HepG2 (cell line): ENCODE measurements around the gene CAMSAP3. TPM values are rescaled to one million over a fixed set of nuclear protein-coding genes. Genes with fewer than 3 reads are reported as not detected.
A peak's percentile ranks its signal among the peaks of the same experiment; 100 is the strongest.

Source experiments
- ARNT2 ChIP-seq: sonication (generic); formaldehyde crosslinking; IDR thresholded peaks from 2 replicates; pipeline ENCODE4 v1.8.0; 2022; ENCODE audit warnings: mild to moderate bottlenecking, low read depth, missing genetic modification reagents, moderate library complexity
- ARNTL ChIP-seq: sonication (generic); formaldehyde crosslinking; IDR thresholded peaks from 2 replicates; pipeline ENCODE4 v1.4.0; 2020; ENCODE audit warnings: mild to moderate bottlenecking, missing genetic modification reagents
- DR1 ChIP-seq: sonication (generic); formaldehyde crosslinking; IDR thresholded peaks from 2 replicates; pipeline ENCODE4 v1.8.0; 2021; ENCODE audit warnings: mild to moderate bottlenecking, missing genetic modification reagents, inconsistent platforms
- GMEB2 ChIP-seq: IDR thresholded peaks from 2 replicates; pipeline ENCODE4 v1.6.1; 2016; ENCODE audit warnings: missing biosample characterization, missing genetic modification reagents, low read depth
- ISX ChIP-seq: sonication (generic); formaldehyde crosslinking; conservative IDR thresholded peaks from 2 replicates; pipeline ENCODE4 v1.5.0; 2020; ENCODE audit warnings: missing genetic modification reagents
- PAF1 ChIP-seq: IDR thresholded peaks from 2 replicates; pipeline ENCODE4 v1.6.1; 2016; ENCODE audit warnings: missing genetic modification reagents, missing compliant biosample characterization
- PAXIP1 ChIP-seq: sonication (generic); formaldehyde crosslinking; conservative IDR thresholded peaks from 2 replicates; pipeline ENCODE4 v1.4.0; 2020; ENCODE audit warnings: mild to moderate bottlenecking, missing genetic modification reagents, moderate library complexity
- PRMT3 ChIP-seq: sonication (generic); formaldehyde crosslinking; IDR thresholded peaks from 2 replicates; pipeline ENCODE4 v1.8.1; 2022; ENCODE audit warnings: low read depth, mild to moderate bottlenecking, moderate library complexity, missing genetic modification reagents, borderline replicate concordance
- SIN3A ChIP-seq: IDR thresholded peaks from 2 replicates; pipeline ENCODE4 v1.6.1; 2011; ENCODE audit warnings: low read depth, mild to moderate bottlenecking, control low read depth, low read length, borderline replicate concordance
- SSRP1 ChIP-seq: IDR thresholded peaks from 2 replicates; pipeline ENCODE4 v1.6.1; 2016; ENCODE audit warnings: control low read depth
- SUZ12 ChIP-seq: fragments of 150-350 bp; IDR thresholded peaks from 2 replicates; pipeline ENCODE4 v1.6.1; 2014; ENCODE audit warnings: low read depth, low read length
- XBP1 ChIP-seq: sonication (generic); formaldehyde crosslinking; IDR thresholded peaks from 2 replicates; pipeline ENCODE4 v1.5.0; 2020; ENCODE audit warnings: missing genetic modification reagents
- ZNF17 ChIP-seq: sonication (generic); formaldehyde crosslinking; IDR thresholded peaks from 2 replicates; pipeline ENCODE4 v1.5.0; 2020; ENCODE audit warnings: mild to moderate bottlenecking, missing genetic modification reagents
- ZNF256 ChIP-seq: sonication (generic); formaldehyde crosslinking; conservative IDR thresholded peaks from 2 replicates; pipeline ENCODE4 v1.4.0; 2020; ENCODE audit warnings: missing genetic modification reagents
- ZNF274 ChIP-seq: sonication (generic); formaldehyde crosslinking; IDR thresholded peaks from 2 replicates; pipeline ENCODE4 v1.5.1; 2020; ENCODE audit warnings: mild to moderate bottlenecking, missing genetic modification reagents
- ZNF335 ChIP-seq: sonication (generic); formaldehyde crosslinking; IDR thresholded peaks from 2 replicates; pipeline ENCODE4 v1.4.0; 2020; ENCODE audit warnings: missing genetic modification reagents
- ZNF550 ChIP-seq: sonication (generic); formaldehyde crosslinking; IDR thresholded peaks from 2 replicates; pipeline ENCODE4 v1.4.0; 2020; ENCODE audit warnings: mild to moderate bottlenecking, missing genetic modification reagents, borderline replicate concordance
- ZNF660 ChIP-seq: sonication (generic); formaldehyde crosslinking; IDR thresholded peaks from 2 replicates; pipeline ENCODE4 v1.5.1; 2020; ENCODE audit warnings: mild to moderate bottlenecking, low read depth, missing genetic modification reagents, borderline replicate concordance
- ZNF772 ChIP-seq: sonication (generic); formaldehyde crosslinking; IDR thresholded peaks from 2 replicates; pipeline ENCODE4 v1.5.0; 2020; ENCODE audit warnings: mild to moderate bottlenecking, missing genetic modification reagents
- polyA plus RNA-seq, 8 experiments: library from polyadenylated mRNA; depleted of rRNA in 3 of 8; stranded (reverse) in 7 of 8; unstranded in 1 of 8; fragments of >200 nt; fragmentation: Illumina TruSeq in 4 of 8; extraction: Trizol in 4 of 8; gene quantifications; 2 replicates each; pipeline versions ENCODE4 v1.2.1 to v1.2.3, GENCODE V29; 2011 to 2016; ENCODE audit warnings: low read depth in 4 of 8, missing spikeins in 1 of 8, mixed read lengths in 1 of 8; ENCODE audit not compliant: insufficient read depth in 1 of 8
- total RNA-seq, 5 experiments: library from RNA; depleted of rRNA; stranded (reverse); fragments of >200 nt; fragmentation: Illumina TruSeq; extraction: Trizol; gene quantifications; 2 replicates each; pipeline ENCODE4 v1.2.3, GENCODE V29; 2016; ENCODE audit warnings: low read depth in 1 of 5
- TF ChIP-seq, protein P1 (sequence below): sonication (generic); formaldehyde crosslinking; IDR thresholded peaks from 2 replicates; pipeline ENCODE4 v1.5.1; 2020; ENCODE audit warnings: missing genetic modification reagents, mild to moderate bottlenecking, borderline replicate concordance
- TF ChIP-seq, protein P2 (sequence below): sonication (generic); formaldehyde crosslinking; IDR thresholded peaks from 2 replicates; pipeline ENCODE4 v1.5.0; 2020; ENCODE audit warnings: missing genetic modification reagents

CAMSAP3 gene
- total and polyA plus RNA-seq, 2 of the 13 experiments (the other 11 are each of a cell fraction or from before 2014, with no cell fraction given) = 10.8 to 11.8 TPM

DNA sequence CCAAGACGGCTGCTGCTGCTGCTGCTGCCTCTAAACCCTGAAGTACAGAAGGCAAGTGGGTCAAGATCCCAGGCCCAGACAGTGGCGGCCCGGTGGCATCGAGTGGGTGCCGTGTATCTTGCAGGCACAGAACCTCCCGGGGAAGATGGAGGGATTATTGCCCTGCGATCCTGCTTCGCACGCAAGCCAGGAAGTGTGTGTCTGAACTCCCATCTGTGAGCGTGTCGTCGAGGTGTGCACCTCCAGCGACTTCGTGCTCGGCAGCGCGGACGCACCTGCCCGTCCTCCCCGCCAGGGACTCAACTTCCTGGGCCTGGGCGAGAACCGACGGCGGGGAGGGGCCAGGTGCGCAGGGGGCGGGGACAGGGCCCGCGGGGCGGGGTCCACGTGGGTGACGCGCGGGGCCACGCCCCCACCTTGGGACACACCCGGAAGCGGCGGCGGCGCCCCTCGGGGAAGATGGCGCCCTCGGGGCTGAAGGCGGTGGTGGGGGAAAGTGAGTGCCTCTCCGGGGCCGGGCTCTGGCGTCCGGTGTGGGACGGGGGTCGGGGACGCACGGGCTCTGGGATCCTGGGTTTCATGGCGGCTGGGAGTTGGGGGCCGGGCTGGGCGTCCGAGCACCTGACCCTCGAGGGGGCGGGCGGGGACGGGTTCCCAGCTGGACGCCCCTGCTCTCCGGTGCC, 41.2 kb downstream of the CAMSAP3 start, which contains the start of gene STXBP2 (continued):
- TF ChIP-seq GMEB2 (no peak), SIN3A (peak; percentile 64; the same call in 1 of the 2 replicates), ARNT2 (CRISPR knock-in tag) (peak; percentile 57; the same call in 1 of the 2 replicates), PAXIP1 (no peak; the same call in 1 of the 2 replicates), ZNF550 (no peak), SSRP1 (CRISPR knock-in tag) (no peak), DR1 (CRISPR knock-in tag) (no peak; the same call in 1 of the 2 replicates), ZNF256 (no peak), ARNTL (peak; percentile 74), ZNF660 (CRISPR knock-in tag) (no peak), ZNF335 (no peak), XBP1 (CRISPR knock-in tag) (no peak), ISX (CRISPR knock-in tag) (no peak), ZNF274 (CRISPR knock-in tag) (no peak), SUZ12 (no peak), PAF1 (CRISPR knock-in tag) (no peak), PRMT3 (no peak), ZNF772 (CRISPR knock-in tag) (peak; percentile 50; the same call in 1 of the 2 replicates), ZNF17 (no peak)
- TF ChIP-seq, protein P1, sequence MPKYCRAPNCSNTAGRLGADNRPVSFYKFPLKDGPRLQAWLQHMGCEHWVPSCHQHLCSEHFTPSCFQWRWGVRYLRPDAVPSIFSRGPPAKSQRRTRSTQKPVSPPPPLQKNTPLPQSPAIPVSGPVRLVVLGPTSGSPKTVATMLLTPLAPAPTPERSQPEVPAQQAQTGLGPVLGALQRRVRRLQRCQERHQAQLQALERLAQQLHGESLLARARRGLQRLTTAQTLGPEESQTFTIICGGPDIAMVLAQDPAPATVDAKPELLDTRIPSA (CRISPR knock-in tag) = no peak
- TF ChIP-seq, protein P2, sequence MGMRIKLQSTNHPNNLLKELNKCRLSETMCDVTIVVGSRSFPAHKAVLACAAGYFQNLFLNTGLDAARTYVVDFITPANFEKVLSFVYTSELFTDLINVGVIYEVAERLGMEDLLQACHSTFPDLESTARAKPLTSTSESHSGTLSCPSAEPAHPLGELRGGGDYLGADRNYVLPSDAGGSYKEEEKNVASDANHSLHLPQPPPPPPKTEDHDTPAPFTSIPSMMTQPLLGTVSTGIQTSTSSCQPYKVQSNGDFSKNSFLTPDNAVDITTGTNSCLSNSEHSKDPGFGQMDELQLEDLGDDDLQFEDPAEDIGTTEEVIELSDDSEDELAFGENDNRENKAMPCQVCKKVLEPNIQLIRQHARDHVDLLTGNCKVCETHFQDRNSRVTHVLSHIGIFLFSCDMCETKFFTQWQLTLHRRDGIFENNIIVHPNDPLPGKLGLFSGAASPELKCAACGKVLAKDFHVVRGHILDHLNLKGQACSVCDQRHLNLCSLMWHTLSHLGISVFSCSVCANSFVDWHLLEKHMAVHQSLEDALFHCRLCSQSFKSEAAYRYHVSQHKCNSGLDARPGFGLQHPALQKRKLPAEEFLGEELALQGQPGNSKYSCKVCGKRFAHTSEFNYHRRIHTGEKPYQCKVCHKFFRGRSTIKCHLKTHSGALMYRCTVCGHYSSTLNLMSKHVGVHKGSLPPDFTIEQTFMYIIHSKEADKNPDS (CRISPR knock-in tag) = no peak
